ENCODE measurements around the gene TAS1R1.
"Not testable (repeated sequence)": the region's sequence is repeated elsewhere in the genome, so short reads cannot be mapped to it uniquely, and the experiment has no call there.

Gene TAS1R1

GRCh38 chr1:6521536-6521935 lies 33.6 kb upstream of the TAS1R1 start:
- DNase-seq (ENCODE audit: low spot score) = no peak

GRCh38 chr1:6523566-6523965 lies 31.5 kb upstream of the TAS1R1 start:
- DNase-seq (ENCODE audit: low spot score) = peak; percentile 46

- no peak for DNase-seq (ENCODE audit: low spot score)
These were observed 28.8 kb upstream of the TAS1R1 start for GRCh38 chr1:6526316-6526715.

GRCh38 chr1:6528492-6528891 lies 26.6 kb upstream of the TAS1R1 start:
- DNase-seq (ENCODE audit: low spot score) = no peak

- DNase-seq (ENCODE audit: low spot score) = no peak
These were observed 24.5 kb upstream of the TAS1R1 start for GRCh38 chr1:6530504-6531160.

GRCh38 chr1:6531996-6532395 lies 23.1 kb upstream of the TAS1R1 start:
- DNase-seq (ENCODE audit: low spot score) = no peak

GRCh38 chr1:6534248-6534822 lies 20.8 kb upstream of the TAS1R1 start:
- DNase-seq (ENCODE audit: low spot score) = no peak

- no peak for DNase-seq (ENCODE audit: low spot score)
These were observed 19.9 kb upstream of the TAS1R1 start for GRCh38 chr1:6535214-6535613.

- DNase-seq (ENCODE audit: low spot score) = no peak
These were observed 18.8 kb upstream of the TAS1R1 start for GRCh38 chr1:6536291-6536690.

GRCh38 chr1:6538956-6539355 lies 16.2 kb upstream of the TAS1R1 start:
- no peak for DNase-seq (ENCODE audit: low spot score)

- DNase-seq (ENCODE audit: low spot score) = no peak
These were observed 10.3 kb upstream of the TAS1R1 start for GRCh38 chr1:6544831-6545230.

- DNase-seq (ENCODE audit: low spot score) = no peak
These were observed 9.6 kb upstream of the TAS1R1 start for GRCh38 chr1:6545276-6546112.

GRCh38 chr1:6546326-6546725 lies 8.8 kb upstream of the TAS1R1 start:
- DNase-seq (ENCODE audit: low spot score) = no peak

- no peak for DNase-seq (ENCODE audit: low spot score)
These were observed 7.8 kb upstream of the TAS1R1 start for GRCh38 chr1:6547301-6547700.

- DNase-seq (ENCODE audit: low spot score) = peak; percentile 93
These were observed 838 bp upstream of the TAS1R1 start, which contains the start of gene NOL9 for GRCh38 chr1:6554031-6554906. TSS of gene NOL9 (minus strand) at chr1:6554513. CDS start at chr1:6554502, 11 bp downstream.

- DNase-seq (ENCODE audit: low spot score) = no peak
These were observed 2.5 kb downstream of the TAS1R1 start for GRCh38 chr1:6557597-6557996.

GRCh38 chr1:6559161-6559560 lies 4.1 kb downstream of the TAS1R1 start:
- DNase-seq (ENCODE audit: low spot score) = not testable (repeated sequence)

- no peak for DNase-seq (ENCODE audit: low spot score)
These were observed 5.2 kb downstream of the TAS1R1 start for GRCh38 chr1:6560267-6560666.

- DNase-seq (ENCODE audit: low spot score) = no peak
These were observed 13.9 kb downstream of the TAS1R1 start for GRCh38 chr1:6569033-6569432.

- DNase-seq (ENCODE audit: low spot score) = no peak
These were observed 15.0 kb downstream of the TAS1R1 start for GRCh38 chr1:6570100-6570499.

- no peak for DNase-seq (ENCODE audit: low spot score)
These were observed 15.9 kb downstream of the TAS1R1 start for GRCh38 chr1:6570987-6571386.
